ENCODE measurements around the gene GLT6D1. TPM values are rescaled to one million over a fixed set of nuclear protein-coding genes. Genes with fewer than 3 reads are reported as not detected.

Gene GLT6D1
- total RNA-seq, 1 donor from 2014 or later: not detected

- no peaks in the 10 kb centered on the region for H3K36me3 Mint-ChIP-seq (ENCODE audit: low read depth)
- H3K27me3 Mint-ChIP-seq (ENCODE audit: low read depth): no peaks in the 10 kb centered on the region
- H3K4me1 Mint-ChIP-seq: no peaks in the 10 kb centered on the region
- H3K27ac Mint-ChIP-seq (ENCODE audit: unreplicated experiment): no peak overlapping the region
- no peak for TF ChIP-seq CTCF (conservative IDR thresholded peaks at IDR 0.05)
- no peaks in the 10 kb centered on the region for H3K9me3 Mint-ChIP-seq
- DNase-seq (ENCODE audit: low read depth, low spot score): no peak
- H3K4me3 Mint-ChIP-seq: no peak overlapping the region
Measured at GRCh38 chr9:135579356-135579755, 60.0 kb downstream of the GLT6D1 start.

GRCh38 chr9:135577256-135577655 is 62.1 kb downstream of the GLT6D1 start:
- Mint-ChIP-seq H3K27me3 (ENCODE audit: low read depth) (no peaks in the 10 kb centered on the region), H3K36me3 (ENCODE audit: low read depth) (no peaks in the 10 kb centered on the region), H3K4me3 (no peak overlapping the region), H3K4me1 (no peaks in the 10 kb centered on the region), H3K27ac (ENCODE audit: unreplicated experiment) (no peak overlapping the region), H3K9me3 (no peaks in the 10 kb centered on the region)
- TF ChIP-seq CTCF (conservative IDR thresholded peaks at IDR 0.05): no peak
- no peak for DNase-seq (ENCODE audit: low read depth, low spot score)

- Mint-ChIP-seq H3K27me3 (ENCODE audit: low read depth) (peaks cover 2% of the 10 kb centered on the region), H3K27ac (ENCODE audit: unreplicated experiment) (no peak overlapping the region), H3K9me3 (no peaks in the 10 kb centered on the region), H3K36me3 (ENCODE audit: low read depth) (no peaks in the 10 kb centered on the region), H3K4me3 (no peak overlapping the region), H3K4me1 (no peaks in the 10 kb centered on the region)
- TF ChIP-seq CTCF (conservative IDR thresholded peaks at IDR 0.05): no peak
- no peak for DNase-seq (ENCODE audit: low read depth, low spot score)
Measured at GRCh38 chr9:135575995-135576631, 63.2 kb downstream of the GLT6D1 start.

- Mint-ChIP-seq H3K9me3 (peaks cover 4% of the 10 kb centered on the region), H3K4me3 (no peak overlapping the region), H3K4me1 (no peaks in the 10 kb centered on the region), H3K27me3 (ENCODE audit: low read depth) (peaks cover 10% of the 10 kb centered on the region), H3K27ac (ENCODE audit: unreplicated experiment) (no peak overlapping the region), H3K36me3 (ENCODE audit: low read depth) (no peaks in the 10 kb centered on the region)
- DNase-seq (ENCODE audit: low read depth, low spot score): no peak
- TF ChIP-seq CTCF (conservative IDR thresholded peaks at IDR 0.05): no peak
Measured at GRCh38 chr9:135574943-135575342, 64.4 kb downstream of the GLT6D1 start.

- peaks cover 16% of the 10 kb centered on the region for H3K27me3 Mint-ChIP-seq (ENCODE audit: low read depth)
- no peak for TF ChIP-seq CTCF (conservative IDR thresholded peaks at IDR 0.05)
- DNase-seq (ENCODE audit: low read depth, low spot score): no peak
Measured at GRCh38 chr9:135574331-135574730, 65.0 kb downstream of the GLT6D1 start.

More at GRCh38 chr9:135574331-135574730, 65.0 kb downstream of the GLT6D1 start:
- no peaks in the 10 kb centered on the region for H3K36me3 Mint-ChIP-seq (ENCODE audit: low read depth)
- no peak overlapping the region for H3K4me3 Mint-ChIP-seq
- no peak overlapping the region for H3K27ac Mint-ChIP-seq (ENCODE audit: unreplicated experiment)
- H3K9me3 Mint-ChIP-seq: peaks cover 6% of the 10 kb centered on the region
- no peaks in the 10 kb centered on the region for H3K4me1 Mint-ChIP-seq

Other genes with a start within 250 kb of the GLT6D1 start
- 27.5 and 32.4 TPM in 2 replicates for gene PPP1R26, start 159.8 kb downstream of the GLT6D1 start, total RNA-seq
- gene MRPS2, start 138.9 kb downstream of the GLT6D1 start, total RNA-seq: 59.8 and 60.6 TPM in 2 replicates
- gene LCN1, start 118.1 kb downstream of the GLT6D1 start, total RNA-seq: not detected in 2 replicates
- gene OBP2A, start 93.4 kb downstream of the GLT6D1 start, total RNA-seq: not detected in 2 replicates
- not detected in 2 replicates for gene PAEP, start 77.8 kb downstream of the GLT6D1 start, total RNA-seq
- gene LCN9, start 23.8 kb upstream of the GLT6D1 start, total RNA-seq: 0.30 and 0.66 TPM in 2 replicates
- gene SOHLH1, start 59.9 kb upstream of the GLT6D1 start, total RNA-seq: not detected in 2 replicates
- 0.14 TPM in 1 of 2 replicates, not detected in the other for gene KCNT1, start 62.6 kb upstream of the GLT6D1 start, total RNA-seq

Measured in neural crest cell (in vitro differentiated cells).